SU-DHL-6 (cell line): ENCODE results near the gene RPS6KC1.

Experiments
- H2AFZ ChIP-seq: fragments of 200-600 bp; sonication (generic); 2 replicates; pipeline ENCODE4 v1.6.1; 2014; ENCODE audit warnings: low read depth, mild to moderate bottlenecking, moderate library complexity, mixed read lengths, antibody characterized with exemption, low read length; ENCODE audit not compliant: severe bottlenecking
- H3F3A ChIP-seq: fragments of 200-600 bp; shearing (Covaris generic); 2 replicates; pipeline ENCODE4 v1.6.0; 2016; ENCODE audit warnings: antibody characterized with exemption, mild to moderate bottlenecking; ENCODE audit not compliant: insufficient read depth
- H3K27ac ChIP-seq: fragments of 200-600 bp; sonication (generic); 2 replicates; pipeline ENCODE4 v1.5.1; 2016; ENCODE audit warnings: low read depth, mild to moderate bottlenecking, low read length, moderate library complexity, mixed read lengths
- H3K27me3 ChIP-seq: fragments of 200-600 bp; sonication (generic), shearing (Covaris generic); 2 replicates; pipeline ENCODE4 v1.6.0; 2014; ENCODE audit warnings: mild to moderate bottlenecking, low read length
- H3K36me3 ChIP-seq: fragments of 200-600 bp; sonication (generic); 2 replicates; pipeline ENCODE4 v1.6.1; 2014; ENCODE audit warnings: mild to moderate bottlenecking, low read length, mixed read lengths
- H3K4me2 ChIP-seq: fragments of 300-600, 200-600 bp; shearing (Covaris generic), sonication (generic); 2 replicates; pipeline ENCODE4 v1.6.0; 2014; ENCODE audit warnings: low read length, low read depth, mild to moderate bottlenecking; ENCODE audit not compliant: poor library complexity, severe bottlenecking
- H3K4me3 ChIP-seq: fragments of 200-600 bp; sonication (generic); 2 replicates; pipeline ENCODE4 v1.5.1; 2014; ENCODE audit warnings: antibody characterized with exemption, low read length, mild to moderate bottlenecking, mixed read lengths; ENCODE audit not compliant: insufficient read depth, poor library complexity, severe bottlenecking
- H3K79me2 ChIP-seq: fragments of 200-600 bp; sonication (generic); 2 replicates; pipeline ENCODE4 v1.6.1; 2014; ENCODE audit warnings: mild to moderate bottlenecking, low read length, moderate library complexity; ENCODE audit not compliant: insufficient read depth
- H3K9ac ChIP-seq: fragments of 200-600 bp; sonication (generic); 2 replicates; pipeline ENCODE4 v1.7.0; 2014; ENCODE audit warnings: mild to moderate bottlenecking, low read length
- H3K9me2 ChIP-seq: fragments of 200-600 bp; sonication (generic); replicated peaks from 2 replicates; pipeline ENCODE4 v1.6.1; 2014; ENCODE audit warnings: low read length; ENCODE audit not compliant: insufficient read depth
- H3K9me3 ChIP-seq: fragments of 200-600 bp; sonication (generic); 2 replicates; pipeline ENCODE4 v1.6.1; 2014; ENCODE audit warnings: low read length, mixed read lengths; ENCODE audit not compliant: insufficient read depth
- H4K20me1 ChIP-seq: fragments of 200-600 bp; sonication (generic); 2 replicates; pipeline ENCODE4 v1.6.1; 2014; ENCODE audit warnings: low read depth, mild to moderate bottlenecking, antibody characterized with exemption, low read length, moderate library complexity, mixed read lengths
- CTCF ChIP-seq: fragments of 200-600 bp; sonication (generic); IDR thresholded peaks from one replicate; pipeline ENCODE4 v1.5.1; 2017; ENCODE audit warnings: antibody characterized with exemption, mild to moderate bottlenecking, low read length, moderate library complexity; ENCODE audit not compliant: insufficient read depth, poor library complexity, severe bottlenecking
- EZH2phosphoT487 ChIP-seq: fragments of 200-600 bp; sonication (generic), shearing (Covaris generic); conservative IDR thresholded peaks from 2 replicates; pipeline ENCODE4 v1.6.1; 2018; ENCODE audit warnings: mild to moderate bottlenecking, antibody characterized with exemption, low read length, moderate library complexity, mixed read lengths

Gene RPS6KC1

GRCh38 chr1:213249395-213249794 lies 198.4 kb downstream of the RPS6KC1 start:
- no peaks in the 10 kb centered on the region for H3K36me3 ChIP-seq
- no peak overlapping the region for H2AFZ ChIP-seq
- no peaks in the 10 kb centered on the region for H3K27me3 ChIP-seq
- H3K9me2 ChIP-seq: no peaks in the 10 kb centered on the region
- H3K4me3 ChIP-seq: no peak overlapping the region
- no peak for TF ChIP-seq EZH2phosphoT487
- TF ChIP-seq CTCF: no peak
- no peaks in the 10 kb centered on the region for H3K79me2 ChIP-seq
- no peaks in the 10 kb centered on the region for H3K9me3 ChIP-seq
- H3K27ac ChIP-seq: no peak overlapping the region
- no peak overlapping the region for H3K4me2 ChIP-seq
- no peaks in the 10 kb centered on the region for H3F3A ChIP-seq
- no peaks in the 10 kb centered on the region for H4K20me1 ChIP-seq
- no peak overlapping the region for H3K9ac ChIP-seq

GRCh38 chr1:213250041-213250440 lies 199.0 kb downstream of the RPS6KC1 start:
- no peak overlapping the region for H3K27ac ChIP-seq
- H3K4me3 ChIP-seq: no peak overlapping the region
- H3K36me3 ChIP-seq: no peaks in the 10 kb centered on the region
- no peaks in the 10 kb centered on the region for H3K27me3 ChIP-seq
- H3K9me2 ChIP-seq: no peaks in the 10 kb centered on the region
- no peaks in the 10 kb centered on the region for H3K79me2 ChIP-seq
- H2AFZ ChIP-seq: no peak overlapping the region
- H3F3A ChIP-seq: no peaks in the 10 kb centered on the region
- H3K9me3 ChIP-seq: no peaks in the 10 kb centered on the region
- H4K20me1 ChIP-seq: no peaks in the 10 kb centered on the region
- no peak for TF ChIP-seq CTCF
- no peak for TF ChIP-seq EZH2phosphoT487
- H3K9ac ChIP-seq: no peak overlapping the region
- no peak overlapping the region for H3K4me2 ChIP-seq

DNA sequence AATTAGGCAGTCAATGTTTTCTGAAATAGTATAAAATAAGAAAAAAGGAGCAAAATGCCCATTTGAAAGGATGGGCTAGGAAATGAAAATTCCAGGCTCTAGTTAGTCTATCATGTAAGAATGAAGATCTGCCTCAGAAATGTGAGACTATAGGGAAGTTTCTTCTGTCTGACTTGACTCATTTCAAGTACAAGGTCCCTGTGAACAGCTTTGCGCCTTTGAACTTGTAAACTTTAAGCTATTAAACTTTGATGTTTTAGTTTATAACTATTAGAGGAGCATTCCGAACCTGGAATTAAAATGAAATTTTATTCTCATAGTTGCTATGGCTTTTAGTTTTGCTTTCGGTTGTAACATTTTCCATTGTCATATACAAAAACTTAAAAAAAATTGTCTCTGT lies 199.4 kb downstream of the RPS6KC1 start:
- Histone ChIP-seq H3K36me3 (no peaks in the 10 kb centered on the region), H3K27me3 (no peaks in the 10 kb centered on the region), H2AFZ (no peak overlapping the region), H3K9me3 (no peaks in the 10 kb centered on the region), H3K9ac (no peak overlapping the region), H3K4me2 (no peak overlapping the region), H3F3A (no peaks in the 10 kb centered on the region), H3K27ac (no peak overlapping the region), H3K4me3 (no peak overlapping the region), H3K9me2 (no peaks in the 10 kb centered on the region), H4K20me1 (no peaks in the 10 kb centered on the region), H3K79me2 (no peaks in the 10 kb centered on the region)
- TF ChIP-seq EZH2phosphoT487 (no peak), CTCF (no peak)
